Measurements from ENCODE around the gene DPP6.

DPP6 gene

GRCh38 chr7:154343778-154344412 is 291.7 kb downstream of the DPP6 start:
- DNase-seq = no peak
- H3K9me3 ChIP-seq = no peaks in the 10 kb centered on the region; the same call in 1 of the 2 replicates
- H3K36me3 ChIP-seq = no peaks in the 10 kb centered on the region
- H3K27me3 ChIP-seq = no peaks in the 10 kb centered on the region
- no peak for TF ChIP-seq CTCF (IDR thresholded peaks at IDR 0.05; ENCODE audit: low read depth, low read length)
- H3K4me3 ChIP-seq (ENCODE audit: low read depth, low read length) = no peak overlapping the region
- H3K4me1 ChIP-seq = no peaks in the 10 kb centered on the region

- DNase-seq = no peak
- Histone ChIP-seq H3K27me3 (no peaks in the 10 kb centered on the region), H3K36me3 (no peaks in the 10 kb centered on the region), H3K4me3 (ENCODE audit: low read depth, low read length) (no peak overlapping the region), H3K4me1 (no peaks in the 10 kb centered on the region), H3K9me3 (no peaks in the 10 kb centered on the region; the same call in 1 of the 2 replicates)
- TF ChIP-seq CTCF (IDR thresholded peaks at IDR 0.05; ENCODE audit: low read depth, low read length) = no peak
Measured at GRCh38 chr7:154345093-154345492, 292.9 kb downstream of the DPP6 start.

GRCh38 chr7:154347700-154348266 is 295.6 kb downstream of the DPP6 start:
- Histone ChIP-seq H3K36me3 (no peaks in the 10 kb centered on the region), H3K4me3 (ENCODE audit: low read depth, low read length) (no peak overlapping the region), H3K4me1 (peaks cover under 1% of the 10 kb centered on the region), H3K27me3 (no peaks in the 10 kb centered on the region), H3K9me3 (no peaks in the 10 kb centered on the region)
- DNase-seq = no peak
- no peak for TF ChIP-seq CTCF (IDR thresholded peaks at IDR 0.05; ENCODE audit: low read depth, low read length)

- Histone ChIP-seq H3K36me3 (no peaks in the 10 kb centered on the region), H3K9me3 (no peaks in the 10 kb centered on the region), H3K27me3 (no peaks in the 10 kb centered on the region), H3K4me3 (ENCODE audit: low read depth, low read length) (no peak overlapping the region), H3K4me1 (peaks cover 11% of the 10 kb centered on the region)
- no peak for TF ChIP-seq CTCF (IDR thresholded peaks at IDR 0.05; ENCODE audit: low read depth, low read length)
- no peak for DNase-seq
Measured at GRCh38 chr7:154350892-154351291, 298.7 kb downstream of the DPP6 start.

- Histone ChIP-seq H3K4me1 (peaks cover 11% of the 10 kb centered on the region), H3K4me3 (ENCODE audit: low read depth, low read length) (peak overlapping the region; percentile 25; the same call in 1 of the 2 replicates), H3K27me3 (no peaks in the 10 kb centered on the region), H3K9me3 (no peaks in the 10 kb centered on the region), H3K36me3 (no peaks in the 10 kb centered on the region)
- no peak for TF ChIP-seq CTCF (IDR thresholded peaks at IDR 0.05; ENCODE audit: low read depth, low read length)
- DNase-seq = peak; percentile 27
Measured at GRCh38 chr7:154353355-154353767, 301.2 kb downstream of the DPP6 start.

GRCh38 chr7:154364170-154364569 is 312.0 kb downstream of the DPP6 start:
- Histone ChIP-seq H3K36me3 (no peaks in the 10 kb centered on the region), H3K9me3 (no peaks in the 10 kb centered on the region), H3K4me1 (peaks cover 6% of the 10 kb centered on the region), H3K4me3 (ENCODE audit: low read depth, low read length) (no peak overlapping the region), H3K27me3 (no peaks in the 10 kb centered on the region)
- no peak for TF ChIP-seq CTCF (IDR thresholded peaks at IDR 0.05; ENCODE audit: low read depth, low read length)
- no peak for DNase-seq

All from BE2C (cell line).